NCI-H1436 treated with DMSO at 0.1 percent for 48 hours (cell line): ENCODE results near the gene YBX3.
"Not testable (repeated sequence)": the region's sequence is repeated elsewhere in the genome, so short reads cannot be mapped to it uniquely, and the experiment has no call there.

ENCODE experiments used
- DNase-seq: peaks from one replicate; lab custom pipeline; 2025; lab: John Stamatoyannopoulos, UW

Gene YBX3

DNA sequence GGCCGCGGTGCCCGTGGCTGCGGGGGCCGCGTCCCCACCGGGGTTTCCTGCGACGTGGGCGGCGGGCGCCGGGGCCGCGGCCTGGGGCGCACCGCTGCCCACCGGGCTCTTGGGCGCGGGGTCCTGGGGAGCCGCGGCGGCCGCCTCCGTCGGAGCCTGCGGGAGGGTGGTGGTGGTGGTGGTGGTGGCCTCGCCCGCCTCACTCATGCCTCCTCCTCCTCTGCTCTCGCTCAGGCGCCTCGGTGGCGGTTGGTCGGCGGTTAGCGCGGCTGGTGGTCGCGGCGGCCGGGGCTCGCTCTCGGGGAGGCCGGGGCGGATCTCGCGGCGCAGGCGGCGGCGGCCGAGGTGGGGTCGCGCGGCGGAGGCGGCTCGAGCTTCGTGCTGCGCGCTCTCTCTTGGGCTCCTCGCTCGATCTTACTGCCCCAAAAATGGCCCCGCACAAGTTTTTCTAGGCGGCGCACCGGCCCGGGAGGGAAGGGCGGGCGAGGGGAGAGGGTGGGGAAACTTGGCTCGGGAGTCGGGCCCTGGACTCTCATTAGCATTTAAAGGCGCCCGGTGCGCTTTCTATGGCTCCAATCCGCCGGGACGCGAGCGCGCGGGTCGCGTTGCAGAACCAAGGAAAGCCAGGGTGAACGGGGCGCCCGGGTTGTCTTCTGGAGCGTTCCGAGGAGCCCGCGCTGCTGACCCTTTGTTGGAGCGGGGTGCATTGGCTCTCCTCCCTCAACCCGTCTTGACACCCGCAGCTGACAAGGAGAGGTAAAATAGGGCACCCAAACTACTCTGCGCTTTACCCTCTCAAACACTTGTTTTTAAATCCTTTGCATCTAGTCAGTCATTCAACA is at the start of gene YBX3:
Gene YBX3 (minus strand): TSS at position 419 of the 842 bp plus-strand sequence. CDS start 212 bp downstream, at position 207.
- no peak for DNase-seq

DNA sequence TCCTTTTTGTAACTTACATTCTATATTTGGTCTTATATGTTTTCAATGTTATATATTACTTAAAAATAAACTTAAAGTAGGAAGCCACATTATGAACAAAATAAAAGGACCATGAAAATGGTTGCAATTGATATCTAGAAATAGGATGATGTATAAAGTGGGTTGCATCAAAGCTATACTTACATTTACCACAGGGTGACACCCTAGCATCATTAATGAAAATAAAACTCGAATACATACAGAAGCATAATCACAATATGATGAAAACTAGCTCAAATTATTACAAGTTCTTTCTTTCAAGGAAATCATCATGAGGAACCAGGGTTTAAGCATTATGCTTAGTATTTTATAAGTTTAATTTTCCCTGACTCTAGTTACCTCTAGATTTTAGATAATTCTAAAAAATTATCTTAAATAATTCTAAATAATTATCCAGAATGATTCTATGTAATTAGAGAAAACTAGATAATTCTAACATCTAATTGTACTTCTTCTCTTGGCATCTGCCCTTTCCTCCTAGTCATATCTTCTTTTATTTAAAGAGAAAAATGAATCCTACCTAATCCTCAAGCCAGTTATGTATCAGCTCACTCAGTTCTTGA is 48.1 kb upstream of the YBX3 start:
- DNase-seq: no peak

- no peak for DNase-seq
These were observed 36.5 kb upstream of the YBX3 start for GRCh38 chr12:10759657-10760056.

DNA sequence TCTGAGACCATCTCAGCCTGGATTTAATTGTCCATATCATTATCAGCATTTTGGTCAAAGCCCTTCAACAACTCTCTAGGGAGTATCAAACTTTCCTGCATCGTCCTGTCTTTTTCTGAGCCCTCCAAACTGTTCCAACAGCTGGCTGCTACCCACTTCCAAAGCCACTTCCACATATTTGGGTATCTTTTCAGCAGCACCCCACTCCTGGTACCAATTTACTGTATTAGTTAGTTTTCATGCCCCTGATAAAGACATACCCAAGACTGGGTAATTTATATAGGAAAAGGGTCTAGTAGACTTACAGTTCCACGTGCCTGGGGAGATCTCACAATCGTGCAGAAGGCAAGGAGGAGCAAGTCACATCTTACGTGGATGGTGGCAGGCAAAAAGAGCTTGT is 33.1 kb upstream of the YBX3 start:
- no peak for DNase-seq

GRCh38 chr12:10753059-10753458 is 29.9 kb upstream of the YBX3 start:
- DNase-seq: no peak

GRCh38 chr12:10750385-10750727 is 27.2 kb upstream of the YBX3 start:
- no peak for DNase-seq

DNA sequence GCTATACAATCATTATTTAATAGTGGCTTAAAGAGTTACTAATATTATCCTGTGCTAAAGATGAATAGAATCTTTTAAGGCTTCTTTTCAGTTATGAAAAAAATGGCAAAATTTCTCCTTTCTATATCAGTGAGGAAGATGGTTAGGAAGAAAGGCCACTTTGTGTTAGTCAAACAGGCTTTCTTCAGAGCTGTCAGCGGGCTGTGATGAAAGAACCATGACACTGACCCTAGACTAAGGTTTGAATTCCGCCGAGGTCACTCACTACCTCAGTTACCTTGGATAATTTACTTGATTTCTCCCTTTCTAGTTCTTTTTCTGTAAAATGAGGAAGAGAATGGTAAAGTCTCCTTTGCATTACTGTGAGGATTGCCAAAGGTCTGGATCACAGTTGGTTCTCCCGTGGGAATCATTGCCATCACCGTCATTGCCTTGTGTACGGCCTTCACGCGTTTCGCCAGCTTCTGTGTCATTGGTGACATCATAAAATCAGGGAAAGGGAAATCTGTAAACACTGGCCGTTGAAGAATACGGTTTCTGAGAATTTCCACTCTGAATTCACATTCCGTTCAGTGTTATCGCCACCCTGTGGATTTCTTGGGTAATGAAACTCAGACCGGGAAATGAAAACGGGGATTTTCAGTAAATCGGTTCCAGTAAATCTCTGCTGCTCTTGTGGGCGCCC is 26.7 kb upstream of the YBX3 start:
- DNase-seq: no peak

- DNase-seq: no peak
These were observed 24.6 kb upstream of the YBX3 start for GRCh38 chr12:10747730-10748129.

GRCh38 chr12:10743420-10743819 is 20.3 kb upstream of the YBX3 start:
- not testable (repeated sequence) for DNase-seq

DNA sequence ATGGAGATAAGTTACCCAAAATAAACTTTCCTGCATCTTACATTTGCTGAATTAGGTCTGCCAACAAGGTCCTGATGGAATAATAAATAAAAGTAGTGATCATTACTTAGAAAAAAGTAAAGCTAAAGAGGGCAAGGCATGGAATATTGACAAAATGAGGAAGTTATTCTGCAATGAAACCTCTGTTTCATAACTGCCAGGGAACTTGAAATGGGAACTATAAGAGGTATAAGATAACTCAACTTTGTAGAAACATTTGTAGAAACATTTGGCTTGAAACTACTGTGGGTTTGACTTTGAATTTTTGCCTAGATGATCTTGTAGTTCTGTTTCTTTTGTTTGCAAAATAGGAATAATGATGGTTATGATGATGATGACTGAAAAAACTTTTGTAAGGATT is 18.7 kb upstream of the YBX3 start:
- no peak for DNase-seq

- DNase-seq: no peak
These were observed 17.1 kb upstream of the YBX3 start for GRCh38 chr12:10740182-10740581.

DNA sequence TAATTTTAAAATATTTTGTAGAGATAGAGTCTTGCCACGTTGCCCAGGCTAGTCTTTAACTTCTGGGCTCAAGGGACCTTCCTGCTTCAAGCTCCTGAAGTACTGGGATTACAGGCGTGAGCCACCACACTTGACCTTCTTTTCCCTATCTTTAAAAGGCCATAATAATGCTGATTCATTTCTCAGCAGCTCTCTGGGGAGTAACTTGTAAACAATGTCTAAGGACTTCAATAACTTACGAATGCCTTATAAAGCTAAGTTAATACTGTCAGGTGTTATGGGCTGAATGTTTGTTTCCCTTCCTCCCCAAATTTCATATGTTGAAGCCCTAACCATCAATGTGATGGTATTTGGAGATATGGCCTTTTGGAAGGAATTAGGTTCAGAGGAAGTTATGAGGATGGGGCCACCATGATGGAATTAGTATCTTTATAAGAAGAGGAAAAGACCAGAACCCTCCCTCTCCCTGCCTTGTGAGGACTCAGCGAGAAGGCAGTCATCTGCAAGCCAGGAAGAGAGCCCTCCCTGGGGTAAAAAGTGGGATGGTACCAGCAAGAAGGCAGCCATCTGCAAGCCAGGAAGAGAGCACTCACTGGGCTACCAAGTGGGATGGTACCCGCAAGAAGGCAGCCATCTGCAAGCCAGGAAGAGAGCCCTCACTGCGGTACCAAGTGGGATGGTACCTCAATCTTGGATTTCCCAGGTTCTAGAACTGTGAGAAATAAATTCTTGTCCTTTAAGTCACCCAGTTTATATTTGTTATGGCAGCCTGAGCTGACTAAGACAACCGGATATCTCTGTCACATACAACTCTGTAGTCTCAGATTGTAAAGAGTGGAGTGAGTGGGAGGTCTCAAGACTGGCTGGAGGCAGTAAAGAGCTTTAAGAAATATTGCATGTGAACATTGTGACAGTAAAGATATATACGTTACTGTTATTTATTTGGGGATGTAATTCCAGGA is 16.3 kb upstream of the YBX3 start:
- DNase-seq: no peak

GRCh38 chr12:10737249-10737648 is 14.1 kb upstream of the YBX3 start:
- no peak for DNase-seq

GRCh38 chr12:10736463-10736862 is 13.3 kb upstream of the YBX3 start:
- DNase-seq: no peak

- DNase-seq: no peak
These were observed 12.3 kb upstream of the YBX3 start for GRCh38 chr12:10735428-10735827.

- DNase-seq: no peak
These were observed 9.4 kb upstream of the YBX3 start for GRCh38 chr12:10732549-10732948.

- no peak for DNase-seq
These were observed 8.9 kb upstream of the YBX3 start for GRCh38 chr12:10732066-10732465.

DNA sequence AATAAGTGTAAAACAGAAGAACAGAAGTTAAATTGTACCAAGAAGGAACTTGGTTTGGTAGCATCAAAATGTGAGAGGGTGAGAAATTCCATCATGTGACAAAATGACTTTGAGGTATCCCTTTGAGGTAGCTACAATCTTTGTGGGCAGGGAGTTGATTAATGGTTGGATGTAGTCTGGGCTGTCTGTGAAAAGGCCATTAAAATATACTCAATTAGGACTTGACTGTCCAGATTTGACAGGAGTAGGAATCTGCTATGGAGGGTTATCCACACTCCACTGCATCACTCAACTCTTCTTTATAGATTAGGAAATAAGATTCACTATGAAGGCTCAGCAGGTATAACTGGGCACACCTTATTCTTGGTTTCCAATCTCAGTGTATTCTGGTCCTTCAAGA is 7.4 kb upstream of the YBX3 start:
- no peak for DNase-seq

GRCh38 chr12:10728091-10728490 is 5.0 kb upstream of the YBX3 start:
- DNase-seq: no peak

DNA sequence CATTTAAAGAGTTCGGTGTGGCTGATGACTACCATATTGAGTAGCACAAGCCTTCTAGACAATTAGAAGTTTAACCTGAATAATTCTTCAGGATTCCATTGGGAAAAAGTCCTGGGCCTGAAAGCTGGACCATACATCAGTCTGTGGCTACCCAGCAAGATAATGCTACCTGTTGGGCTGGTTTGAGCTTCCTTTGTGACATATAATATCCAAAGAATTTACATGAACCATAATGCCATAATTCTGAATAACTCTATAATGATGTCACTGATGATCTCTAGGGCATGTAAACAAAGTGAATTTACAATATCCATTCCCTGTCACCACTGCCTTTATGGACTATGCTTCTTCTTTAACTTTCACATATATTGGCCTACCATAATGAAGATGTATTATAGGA is 3.8 kb upstream of the YBX3 start:
- no peak for DNase-seq

GRCh38 chr12:10725003-10725402 is 1.9 kb upstream of the YBX3 start:
- no peak for DNase-seq

DNA sequence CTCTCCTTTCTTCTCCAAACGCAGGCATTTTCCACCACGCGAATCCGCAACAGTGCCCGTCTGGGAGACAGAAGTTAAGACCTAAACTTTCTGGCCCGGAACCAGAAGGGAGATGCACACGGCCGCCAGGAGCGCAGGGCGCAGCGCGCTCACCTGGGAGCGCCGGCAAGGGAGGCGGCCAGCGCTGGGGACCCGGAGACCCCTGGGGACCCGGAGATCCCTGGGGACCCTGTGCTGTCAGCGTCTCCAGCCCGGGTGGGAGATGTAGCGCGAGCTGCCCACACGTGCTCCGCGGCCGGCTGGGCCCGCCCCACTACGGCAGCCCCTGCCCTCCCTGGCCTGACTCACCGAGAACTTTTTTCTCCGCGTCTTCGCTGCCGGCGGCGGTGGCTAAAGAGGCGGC is 620 bp downstream of the YBX3 start:
- DNase-seq: no peak
